ENCODE measurements around the gene CMYA5. TPM values are rescaled to one million over a fixed set of nuclear protein-coding genes. Genes with fewer than 3 reads are reported as not detected.
"Not testable (repeated sequence)": the region's sequence is repeated elsewhere in the genome, so short reads cannot be mapped to it uniquely, and the experiment has no call there.

The CMYA5 gene
- total RNA-seq, 1 donor from 2014 or later = 2.7 TPM

- intact Hi-C loops (cut with DNase I) = no loop called here
- Histone ChIP-seq H3K27ac (no peak overlapping the region), H3K4me3 (no peak overlapping the region), H3K36me3 (no peaks in the 10 kb centered on the region), H3K4me1 (no peaks in the 10 kb centered on the region), H3K9me3 (no peaks in the 10 kb centered on the region), H3K27me3 (no peaks in the 10 kb centered on the region)
- DNase-seq (no peak), ATAC-seq (no peak)
- no peak for TF ChIP-seq CTCF (IDR thresholded peaks at IDR 0.05)
Observed at GRCh38 chr5:79704553-79704952, 14.9 kb downstream of the CMYA5 start.

GRCh38 chr5:79705632-79706031, 16.0 kb downstream of the CMYA5 start:
- ATAC-seq (peak; percentile 79), DNase-seq (no peak)
- Histone ChIP-seq H3K9me3 (no peaks in the 10 kb centered on the region), H3K27me3 (no peaks in the 10 kb centered on the region), H3K4me1 (no peaks in the 10 kb centered on the region), H3K27ac (no peak overlapping the region), H3K4me3 (no peak overlapping the region), H3K36me3 (no peaks in the 10 kb centered on the region)
- intact Hi-C loops (cut with DNase I) = no loop called here
- TF ChIP-seq CTCF (IDR thresholded peaks at IDR 0.05) = no peak

- H3K27ac ChIP-seq; H3K4me3 ChIP-seq; intact Hi-C loops (cut with DNase I); H3K36me3 ChIP-seq; H3K27me3 ChIP-seq; ATAC-seq; H3K9me3 ChIP-seq; DNase-seq; H3K4me1 ChIP-seq: not testable (repeated sequence)
Observed at GRCh38 chr5:79706317-79706716, 16.7 kb downstream of the CMYA5 start.

GRCh38 chr5:79707535-79707934, 17.9 kb downstream of the CMYA5 start:
- no peaks in the 10 kb centered on the region for H3K36me3 ChIP-seq
- intact Hi-C loops (cut with DNase I) = no loop called here
- H3K9me3 ChIP-seq = no peaks in the 10 kb centered on the region
- no peaks in the 10 kb centered on the region for H3K27me3 ChIP-seq
- ATAC-seq = no peak
- no peak for DNase-seq
- H3K4me3 ChIP-seq = no peak overlapping the region
- no peaks in the 10 kb centered on the region for H3K4me1 ChIP-seq
- no peak overlapping the region for H3K27ac ChIP-seq
- TF ChIP-seq CTCF (IDR thresholded peaks at IDR 0.05) = no peak

- no peaks in the 10 kb centered on the region for H3K36me3 ChIP-seq
- ATAC-seq (no peak), DNase-seq (no peak)
- intact Hi-C loops (cut with DNase I) = no loop called here
- H3K4me3 ChIP-seq = no peak overlapping the region
- H3K27me3 ChIP-seq = no peaks in the 10 kb centered on the region
- no peak overlapping the region for H3K27ac ChIP-seq
- H3K4me1 ChIP-seq = no peaks in the 10 kb centered on the region
- no peaks in the 10 kb centered on the region for H3K9me3 ChIP-seq
- TF ChIP-seq CTCF (IDR thresholded peaks at IDR 0.05) = no peak
Observed at GRCh38 chr5:79712741-79713140, 23.1 kb downstream of the CMYA5 start.

GRCh38 chr5:79713727-79714126, 24.1 kb downstream of the CMYA5 start:
- H3K36me3 ChIP-seq = no peaks in the 10 kb centered on the region
- no peaks in the 10 kb centered on the region for H3K27me3 ChIP-seq
- no peak overlapping the region for H3K27ac ChIP-seq
- no peak for ATAC-seq
- no peak for DNase-seq
- no peaks in the 10 kb centered on the region for H3K4me1 ChIP-seq
- no peak for TF ChIP-seq CTCF (IDR thresholded peaks at IDR 0.05)
- H3K9me3 ChIP-seq = peaks cover under 1% of the 10 kb centered on the region
- H3K4me3 ChIP-seq = no peak overlapping the region
- intact Hi-C loops (cut with DNase I) = no loop called here

Data from upper lobe of right lung (tissue), 1 donor.